Measurements from ENCODE around the gene ABLIM3. TPM values are rescaled to one million over a fixed set of nuclear protein-coding genes. Genes with fewer than 3 reads are reported as not detected.

Gene ABLIM3
- polyA plus RNA-seq, 1 experiment: 25.7 TPM

DNA sequence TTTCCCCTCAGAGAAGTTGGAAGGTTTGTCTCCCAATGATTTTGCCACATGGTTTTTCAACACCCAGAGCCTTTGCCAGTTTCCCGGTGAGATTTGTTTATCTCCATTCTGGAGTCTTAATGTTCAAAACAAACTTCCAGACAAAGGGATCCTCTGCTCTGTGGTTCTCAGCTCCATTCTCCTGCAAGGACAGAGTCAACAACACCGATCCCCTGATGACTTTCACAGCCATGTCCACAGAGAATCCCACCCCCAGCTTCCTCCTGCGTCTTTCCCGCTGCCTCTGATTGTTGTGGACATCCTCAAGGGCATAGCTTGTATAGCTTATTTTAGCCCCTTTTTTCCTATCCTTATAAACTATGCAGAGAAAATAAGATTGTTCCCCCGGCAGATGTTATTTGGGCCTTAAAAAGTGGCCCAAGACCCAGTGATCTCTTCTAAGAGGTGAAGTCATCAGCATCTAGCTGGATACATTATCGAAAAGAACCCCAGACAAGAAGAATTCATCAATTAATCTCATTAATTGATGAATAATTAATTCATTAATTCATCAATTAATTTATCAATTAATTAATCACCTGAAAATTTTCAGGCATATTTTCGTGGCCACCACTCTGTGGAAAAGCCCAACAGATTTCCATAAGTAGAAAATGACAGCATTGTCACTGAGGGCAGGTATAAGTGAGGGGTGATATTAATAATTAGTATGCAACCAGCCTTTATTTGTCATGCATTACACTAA is 2.9 kb upstream of the ABLIM3 start:
- DNase-seq (ENCODE audit: low read depth): no peak
- CTCF ChIA-PET: interaction anchor here (0.7 to 17.8 kb wide), 6 partner anchors 9 to 127 kb away, joined by 3 to 339 read pairs (median 4); no protein-coding TSS in a partner anchor
- H3K36me3 ChIP-seq (ENCODE audit: control insufficient read depth, insufficient read depth, low read length): no peaks in the 10 kb centered on the region
- H3K27me3 ChIP-seq (ENCODE audit: control insufficient read depth, insufficient read depth, low read length): no peaks in the 10 kb centered on the region
- no peak overlapping the region for H3K4me3 ChIP-seq (ENCODE audit: low read depth, low read length)
- POLR2A ChIA-PET: no interaction called here
- TF ChIP-seq, protein P1, sequence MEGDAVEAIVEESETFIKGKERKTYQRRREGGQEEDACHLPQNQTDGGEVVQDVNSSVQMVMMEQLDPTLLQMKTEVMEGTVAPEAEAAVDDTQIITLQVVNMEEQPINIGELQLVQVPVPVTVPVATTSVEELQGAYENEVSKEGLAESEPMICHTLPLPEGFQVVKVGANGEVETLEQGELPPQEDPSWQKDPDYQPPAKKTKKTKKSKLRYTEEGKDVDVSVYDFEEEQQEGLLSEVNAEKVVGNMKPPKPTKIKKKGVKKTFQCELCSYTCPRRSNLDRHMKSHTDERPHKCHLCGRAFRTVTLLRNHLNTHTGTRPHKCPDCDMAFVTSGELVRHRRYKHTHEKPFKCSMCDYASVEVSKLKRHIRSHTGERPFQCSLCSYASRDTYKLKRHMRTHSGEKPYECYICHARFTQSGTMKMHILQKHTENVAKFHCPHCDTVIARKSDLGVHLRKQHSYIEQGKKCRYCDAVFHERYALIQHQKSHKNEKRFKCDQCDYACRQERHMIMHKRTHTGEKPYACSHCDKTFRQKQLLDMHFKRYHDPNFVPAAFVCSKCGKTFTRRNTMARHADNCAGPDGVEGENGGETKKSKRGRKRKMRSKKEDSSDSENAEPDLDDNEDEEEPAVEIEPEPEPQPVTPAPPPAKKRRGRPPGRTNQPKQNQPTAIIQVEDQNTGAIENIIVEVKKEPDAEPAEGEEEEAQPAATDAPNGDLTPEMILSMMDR (IDR thresholded peaks at IDR 0.05; ENCODE audit: insufficient read depth, low read depth, low read length): no peak

DNA sequence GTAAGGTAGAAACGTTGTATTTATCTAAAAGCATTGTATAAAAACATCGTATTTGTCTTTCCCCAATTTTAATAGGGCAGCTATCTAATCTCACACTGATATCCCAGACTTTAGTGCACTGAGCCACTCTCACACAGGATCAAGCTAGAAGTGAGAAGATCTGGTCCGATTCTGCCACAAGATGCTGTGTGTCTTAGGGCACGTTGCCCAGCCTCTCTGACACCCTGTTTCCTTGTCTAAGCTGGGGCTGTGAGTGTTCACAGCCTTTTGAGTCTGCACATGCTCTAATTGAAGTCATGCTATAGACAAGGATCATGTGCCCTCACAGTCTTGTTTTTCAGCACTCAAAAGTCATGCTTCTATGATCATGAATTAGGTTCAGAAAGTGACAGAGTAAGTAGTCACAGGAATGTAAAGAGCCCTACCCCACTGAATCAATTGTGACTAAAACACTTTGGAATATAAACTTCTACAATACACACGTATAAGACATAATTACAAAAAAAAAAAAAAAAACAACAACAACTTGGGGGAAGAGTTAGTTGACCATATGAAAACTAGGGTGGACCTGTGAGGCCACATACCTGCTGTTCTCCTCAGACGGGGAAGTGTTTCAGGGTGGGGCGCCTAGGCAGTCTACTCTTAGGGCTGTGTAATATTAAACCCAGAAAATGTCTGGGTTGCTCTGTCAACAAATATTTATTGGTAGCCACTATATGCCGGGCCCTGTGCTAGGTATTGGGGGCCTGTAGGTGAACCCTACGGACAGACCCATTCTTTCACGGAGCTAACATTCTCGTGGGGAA is 893 bp upstream of the ABLIM3 start:
- POLR2A ChIA-PET: no interaction called here
- DNase-seq (ENCODE audit: low read depth): no peak
- CTCF ChIA-PET: interaction anchor here (0.6 to 17.8 kb wide), 14 partner anchors 11 to 294 kb away, joined by 3 to 339 read pairs (median 6); no protein-coding TSS in a partner anchor
- Histone ChIP-seq H3K4me3 (ENCODE audit: low read depth, low read length) (no peak overlapping the region), H3K27me3 (ENCODE audit: control insufficient read depth, insufficient read depth, low read length) (no peaks in the 10 kb centered on the region), H3K36me3 (ENCODE audit: control insufficient read depth, insufficient read depth, low read length) (no peaks in the 10 kb centered on the region)
- TF ChIP-seq, protein P1 (IDR thresholded peaks at IDR 0.05; ENCODE audit: insufficient read depth, low read depth, low read length): no peak

DNA sequence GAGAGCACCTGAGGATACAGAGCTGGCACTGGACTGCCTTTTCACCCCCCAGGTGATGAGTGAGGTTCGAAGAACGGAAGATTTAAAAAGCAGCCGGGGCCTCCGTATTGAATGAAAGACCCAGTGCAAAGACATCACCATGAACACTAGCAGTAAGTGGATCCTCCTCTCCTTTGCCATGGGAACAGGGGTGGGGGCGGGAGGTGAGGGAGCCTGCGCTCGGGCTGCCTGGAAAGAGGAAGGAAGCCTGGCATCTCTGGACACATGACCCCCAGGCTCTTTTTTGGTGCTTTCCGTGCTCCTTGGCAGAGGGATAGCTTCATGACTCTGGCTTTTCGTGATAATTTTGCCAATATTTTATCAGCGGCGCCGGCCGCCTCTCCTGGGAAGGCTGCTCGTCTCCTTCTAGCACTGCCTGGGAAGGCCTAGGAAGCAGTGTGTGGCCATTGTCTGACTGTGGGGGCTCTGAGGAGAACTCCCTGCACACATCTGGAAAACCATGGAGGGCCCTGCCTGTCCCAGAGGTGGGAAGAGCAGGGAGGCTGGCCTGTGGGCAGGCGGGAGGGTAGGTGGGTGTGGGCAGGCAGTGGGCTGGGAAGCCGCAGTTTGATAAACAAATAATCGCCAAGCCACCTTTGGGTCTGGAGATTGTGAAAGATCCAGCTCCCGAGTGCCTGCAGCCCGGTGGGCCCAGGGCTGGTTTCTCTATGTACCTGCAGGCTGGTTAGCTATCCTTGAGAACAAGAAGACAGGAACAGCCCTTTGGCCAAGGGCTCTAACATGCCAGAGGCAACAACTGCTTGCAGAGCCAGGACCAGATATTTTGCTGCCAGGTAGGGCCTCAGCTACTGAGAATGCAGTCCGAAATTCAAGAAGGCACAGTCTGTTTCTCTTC is 911 bp downstream of the ABLIM3 start:
- POLR2A ChIA-PET: interaction anchor here (0.5 kb wide), 2 partner anchors 80 to 204 kb away, joined by 7 to 9 read pairs; no protein-coding TSS in a partner anchor
- DNase-seq (ENCODE audit: low read depth): no peak
- TF ChIP-seq, protein P1 (IDR thresholded peaks at IDR 0.05; ENCODE audit: insufficient read depth, low read depth, low read length): no peak
- H3K27me3 ChIP-seq (ENCODE audit: control insufficient read depth, insufficient read depth, low read length): no peaks in the 10 kb centered on the region
- peak overlapping the region; percentile 73 for H3K4me3 ChIP-seq (ENCODE audit: low read depth, low read length)
- no peaks in the 10 kb centered on the region for H3K36me3 ChIP-seq (ENCODE audit: control insufficient read depth, insufficient read depth, low read length)
- CTCF ChIA-PET: interaction anchor here (0.6 to 17.8 kb wide), 27 partner anchors 10 to 227 kb away, joined by 3 to 339 read pairs (median 4); partner anchors contain the start of gene AFAP1L1

DNA sequence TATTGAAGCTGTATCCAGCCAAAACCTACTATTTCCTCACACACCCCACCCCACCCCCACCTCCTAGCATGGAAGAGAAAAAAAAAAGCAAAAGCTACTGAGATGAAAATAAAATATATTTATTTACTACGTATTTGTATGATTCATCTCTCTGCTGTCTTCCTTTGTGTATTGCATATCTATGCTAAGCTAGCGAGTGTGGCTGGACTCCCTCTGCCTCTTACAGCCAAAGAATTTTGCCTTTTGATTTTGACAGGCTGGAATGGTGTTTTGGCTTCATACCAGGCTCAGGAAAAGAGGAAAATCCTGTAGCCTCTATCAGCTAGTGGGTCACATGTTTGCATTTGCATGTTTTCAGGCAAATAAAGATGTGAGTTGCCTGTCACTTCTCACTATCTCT is 2.2 kb downstream of the ABLIM3 start:
- ChIA-PET CTCF (interaction anchor here (0.9 to 17.8 kb wide), 9 partner anchors 9 to 126 kb away, joined by 3 to 339 read pairs (median 7); no protein-coding TSS in a partner anchor), POLR2A (interaction anchor here (0.6 kb wide), 3 partner anchors 20 to 111 kb away, joined by 4 to 13 read pairs (median 5); no protein-coding TSS in a partner anchor)
- peak; percentile 50 for DNase-seq (ENCODE audit: low read depth)

More for the DNA sequence above, 2.2 kb downstream of the ABLIM3 start:
- H3K36me3 ChIP-seq (ENCODE audit: control insufficient read depth, insufficient read depth, low read length): no peaks in the 10 kb centered on the region
- TF ChIP-seq, protein P1 (IDR thresholded peaks at IDR 0.05; ENCODE audit: insufficient read depth, low read depth, low read length): no peak
- H3K27me3 ChIP-seq (ENCODE audit: control insufficient read depth, insufficient read depth, low read length): no peaks in the 10 kb centered on the region
- H3K4me3 ChIP-seq (ENCODE audit: low read depth, low read length): no peak overlapping the region
